ENCODE results near the gene DOCK3.

The DOCK3 gene

DNA sequence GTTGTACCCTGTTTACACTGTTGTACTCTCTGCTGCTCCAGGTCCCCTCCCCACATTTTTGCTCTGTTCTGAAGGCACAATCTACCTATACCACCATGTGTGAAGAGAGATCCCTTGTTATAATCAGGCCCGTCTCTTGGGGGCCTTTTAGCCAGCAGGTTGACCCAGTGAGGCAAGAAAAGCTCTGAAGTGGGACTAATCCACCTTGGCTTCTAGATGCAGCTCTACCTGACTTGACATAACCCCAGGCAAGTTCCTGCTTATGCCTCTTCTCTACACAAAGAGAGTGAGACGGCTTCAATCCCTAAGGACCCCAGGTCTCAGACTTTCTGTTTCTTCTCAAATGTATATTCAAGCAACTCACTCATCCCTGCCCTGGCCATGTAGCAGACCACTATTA is 653.5 kb downstream of the DOCK3 start:
- DNase-seq (ENCODE audit: low read depth): no peak

DNA sequence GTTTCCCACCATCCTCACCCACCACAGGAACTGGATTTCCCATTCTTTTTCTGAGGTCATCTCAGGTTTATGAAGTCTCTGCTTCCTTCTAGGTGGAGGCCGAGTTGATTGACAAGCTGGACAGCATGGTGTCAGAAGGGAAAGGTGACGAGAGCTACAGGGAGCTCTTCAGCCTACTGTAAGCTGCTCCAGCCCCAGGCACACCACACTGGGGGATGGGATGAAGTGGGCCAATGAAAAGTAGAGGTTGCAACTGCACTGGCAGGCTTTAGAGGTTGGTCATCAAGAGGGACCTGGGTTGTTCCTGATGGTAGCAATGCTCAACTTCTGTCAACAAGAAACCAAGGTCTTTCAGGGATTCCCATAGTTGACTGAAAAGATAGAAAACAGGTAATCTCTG is 655.3 kb downstream of the DOCK3 start:
- DNase-seq (ENCODE audit: low read depth): no peak

GRCh38 chr3:51332156-51332555 is 657.4 kb downstream of the DOCK3 start:
- DNase-seq (ENCODE audit: low read depth): no peak

DNA sequence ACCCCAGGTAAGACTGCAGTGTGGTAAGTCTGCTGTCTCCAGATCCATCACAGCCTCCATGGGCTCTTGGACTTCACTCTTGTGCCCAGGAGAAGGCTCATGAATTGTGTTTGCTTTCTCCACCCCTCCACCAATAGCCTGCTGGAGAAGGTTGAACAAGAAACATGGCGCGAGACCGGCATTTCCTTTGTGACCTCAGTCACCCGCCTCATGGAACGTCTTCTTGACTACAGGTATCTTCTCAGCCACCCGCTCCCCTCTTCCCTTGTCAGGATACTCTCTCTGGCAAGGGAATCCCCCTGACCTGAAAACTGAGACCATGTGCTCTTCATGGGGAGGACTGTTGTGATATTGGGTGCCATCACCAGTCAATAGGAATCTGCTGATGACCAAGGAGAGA is 658.3 kb downstream of the DOCK3 start:
- DNase-seq (ENCODE audit: low read depth): no peak

- no peak for DNase-seq (ENCODE audit: low read depth)
These were observed 661.5 kb downstream of the DOCK3 start for GRCh38 chr3:51336261-51336660.

GRCh38 chr3:51337666-51338065 is 662.9 kb downstream of the DOCK3 start:
- no peak for DNase-seq (ENCODE audit: low read depth)

GRCh38 chr3:51338632-51339031 is 663.9 kb downstream of the DOCK3 start:
- no peak for DNase-seq (ENCODE audit: low read depth)

DNA sequence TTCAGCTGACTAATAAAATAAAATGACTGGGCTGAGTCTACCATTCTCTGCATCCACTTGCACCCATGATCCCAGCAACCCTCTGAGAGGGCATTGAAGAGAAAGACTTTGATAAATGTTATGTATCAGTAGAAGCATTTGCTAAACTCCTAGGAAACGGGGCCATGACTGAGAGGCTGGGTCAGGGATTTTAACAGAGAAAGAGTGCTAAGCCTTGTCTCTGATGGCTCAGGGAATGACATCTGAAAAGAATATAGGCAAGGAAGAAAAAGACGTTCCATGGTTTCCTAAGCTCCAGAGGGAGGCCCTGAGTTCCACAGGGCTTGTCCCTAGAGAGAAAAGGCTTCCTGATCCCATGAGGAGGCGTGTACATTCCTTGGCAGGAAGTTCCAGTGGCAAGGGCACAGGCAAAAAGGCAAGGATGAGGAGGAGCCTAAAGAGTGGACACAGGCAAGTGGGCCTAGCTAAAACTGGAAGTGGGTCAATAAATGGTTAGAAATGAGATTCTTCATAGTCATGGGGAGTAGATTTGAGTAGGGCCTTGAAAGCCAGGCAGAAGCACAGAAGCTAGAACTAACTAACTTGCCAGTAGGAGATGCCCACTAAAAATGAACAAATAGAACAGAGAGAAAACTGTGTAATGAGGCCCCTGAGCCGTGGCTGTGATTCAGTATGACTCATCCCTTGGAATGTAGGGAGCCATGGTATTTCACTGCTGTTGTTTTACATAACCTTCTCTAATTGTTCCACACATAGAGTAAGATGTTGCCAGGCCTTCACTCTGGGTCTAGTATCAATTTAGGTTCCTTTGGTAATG is 665.5 kb downstream of the DOCK3 start:
- DNase-seq (ENCODE audit: low read depth): peak; percentile 78

- DNase-seq (ENCODE audit: low read depth): no peak
These were observed 666.4 kb downstream of the DOCK3 start for GRCh38 chr3:51340989-51341636.

DNA sequence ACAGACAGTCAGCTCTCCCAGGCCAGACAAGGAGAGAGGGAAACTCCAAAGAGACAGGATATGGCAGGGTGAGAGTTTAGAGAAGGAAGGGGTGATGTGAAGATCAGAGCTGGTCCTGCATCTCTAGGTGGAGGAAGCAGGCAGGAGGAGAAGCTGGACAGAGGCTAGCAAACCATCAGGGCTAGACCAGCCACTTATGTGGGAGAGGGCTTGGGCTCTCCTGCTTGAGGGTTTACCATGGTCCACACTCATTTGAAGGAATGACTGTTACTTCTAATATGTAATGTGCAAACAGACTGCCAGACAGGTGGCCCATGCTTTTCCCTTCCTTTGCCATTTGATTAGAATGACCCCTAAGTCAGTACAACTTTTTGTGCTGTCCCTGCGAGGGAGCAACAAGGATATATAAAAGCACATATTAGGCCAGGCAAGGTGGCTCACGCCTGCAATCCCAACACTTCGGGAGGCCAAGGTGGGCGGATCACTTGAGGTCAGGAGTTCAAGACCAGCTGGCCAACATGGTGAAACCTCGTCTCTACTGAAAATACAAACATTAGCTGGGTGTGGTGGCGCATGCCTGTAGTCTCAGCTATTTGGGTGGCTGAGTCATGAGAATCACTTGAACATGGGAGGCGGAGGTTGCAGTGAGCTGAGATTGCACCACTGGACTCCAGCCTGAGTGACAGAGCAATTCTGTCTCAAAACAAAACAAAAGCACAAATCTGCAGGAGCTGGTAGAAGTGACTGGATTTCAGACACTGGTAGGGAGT is 669.4 kb downstream of the DOCK3 start:
- peak; percentile 42 for DNase-seq (ENCODE audit: low read depth)

GRCh38 chr3:51350751-51351150 is 676.0 kb downstream of the DOCK3 start:
- no peak for DNase-seq (ENCODE audit: low read depth)

DNA sequence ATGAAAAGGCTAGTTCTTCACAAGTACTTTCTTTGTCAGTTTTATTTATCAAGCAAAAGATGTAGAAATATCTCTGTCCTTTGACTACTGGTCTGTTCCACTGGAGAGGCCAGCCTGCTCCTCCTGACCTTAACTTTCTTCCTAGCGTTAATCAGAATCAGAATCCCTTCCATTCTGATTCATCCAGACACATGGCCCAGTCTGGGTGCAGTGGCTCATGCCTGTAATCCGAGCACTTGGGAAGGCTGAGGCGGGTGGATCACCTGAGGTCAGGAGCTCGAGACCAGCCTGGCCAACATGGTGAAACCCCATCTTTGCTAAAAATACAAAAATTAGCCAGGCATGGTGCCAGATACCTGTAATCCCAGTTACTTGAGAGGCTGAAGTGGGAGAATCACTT is 678.4 kb downstream of the DOCK3 start:
- DNase-seq (ENCODE audit: low read depth): no peak

GRCh38 chr3:51353691-51354090 is 679.0 kb downstream of the DOCK3 start:
- no peak for DNase-seq (ENCODE audit: low read depth)

DNA sequence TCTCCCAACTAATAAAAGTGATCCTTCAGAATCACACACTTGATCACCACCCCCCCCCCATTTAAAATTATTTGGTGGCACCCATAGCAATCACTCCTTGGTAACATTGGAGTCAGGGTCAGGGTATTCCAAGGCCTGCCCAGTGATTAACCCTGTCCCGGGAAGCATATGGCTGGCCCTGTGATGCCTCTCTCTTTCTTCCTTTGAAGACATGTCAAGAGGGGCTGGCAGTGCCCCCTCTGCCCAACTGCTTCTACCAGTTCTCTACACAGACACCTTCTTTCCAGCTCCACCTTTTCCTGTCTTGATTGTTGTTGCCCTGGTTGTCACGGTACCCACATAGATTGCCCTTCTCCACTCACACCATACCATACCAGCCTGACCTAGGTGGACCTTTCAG is 679.4 kb downstream of the DOCK3 start:
- DNase-seq (ENCODE audit: low read depth): no peak

DNA sequence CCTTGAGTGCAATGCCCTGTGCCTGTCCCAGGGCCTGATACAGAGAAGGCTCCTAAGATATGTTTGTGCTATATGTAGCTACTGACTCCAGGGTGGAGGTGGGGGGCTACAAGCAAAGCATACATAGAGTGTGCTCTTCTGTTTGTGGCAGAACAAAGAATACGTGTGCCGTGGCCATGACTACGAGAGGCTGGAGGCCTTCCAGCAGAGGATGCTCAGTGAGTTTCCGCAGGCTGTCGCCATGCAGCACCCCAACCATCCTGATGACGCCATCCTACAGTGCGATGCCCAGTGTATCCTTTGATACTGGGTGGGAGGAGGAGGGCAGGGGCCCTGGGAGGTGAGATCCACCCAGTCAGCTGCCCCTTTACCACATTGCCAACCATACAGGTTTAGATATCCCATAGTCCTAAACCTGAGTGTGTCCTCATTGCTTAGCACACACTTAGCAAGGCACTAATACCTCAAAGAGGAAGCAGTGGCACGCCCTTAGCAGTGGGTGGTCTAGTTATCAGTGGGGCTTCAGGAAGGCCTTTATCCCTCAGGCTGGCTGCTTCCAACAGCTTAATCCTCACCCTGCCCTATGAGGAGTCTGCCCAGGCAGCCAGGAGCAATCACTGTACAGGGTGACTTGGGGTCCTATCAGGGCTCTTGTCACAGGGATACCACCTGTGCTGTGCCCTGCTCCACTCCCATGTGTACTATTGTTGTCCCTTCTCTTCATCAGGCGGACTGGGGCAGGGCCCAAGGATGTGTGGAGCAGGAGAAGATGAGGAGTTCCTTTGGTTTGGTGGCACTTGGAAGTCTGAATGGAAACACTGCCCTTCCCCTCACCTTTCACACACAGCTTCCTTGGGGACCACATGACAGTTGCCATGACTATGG is 680.2 kb downstream of the DOCK3 start:
- DNase-seq (ENCODE audit: low read depth): no peak

- no peak for DNase-seq (ENCODE audit: low read depth)
These were observed 681.3 kb downstream of the DOCK3 start for GRCh38 chr3:51355891-51356578.

- no peak for DNase-seq (ENCODE audit: low read depth)
These were observed 683.1 kb downstream of the DOCK3 start for GRCh38 chr3:51357856-51358255.

DNA sequence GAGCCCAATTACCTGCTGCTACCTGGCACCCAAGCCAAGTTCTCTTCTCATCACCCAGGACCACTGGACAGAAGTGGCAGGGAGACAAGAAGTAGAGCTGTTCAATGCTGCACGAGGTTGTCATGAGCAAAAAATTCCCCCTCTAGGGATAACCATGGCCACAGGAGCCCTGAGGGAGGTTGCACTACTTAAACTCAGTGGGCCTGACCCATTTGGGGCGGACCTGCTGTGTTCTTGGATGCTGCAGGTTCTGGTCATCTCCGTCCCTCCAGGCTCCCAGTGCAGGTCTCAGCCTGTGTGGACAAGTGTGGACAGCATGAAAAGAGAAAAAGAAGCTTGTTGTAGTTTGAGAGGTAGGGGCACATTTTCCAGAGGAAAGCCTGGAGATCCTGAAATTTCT is 684.3 kb downstream of the DOCK3 start:
- DNase-seq (ENCODE audit: low read depth): no peak

DNA sequence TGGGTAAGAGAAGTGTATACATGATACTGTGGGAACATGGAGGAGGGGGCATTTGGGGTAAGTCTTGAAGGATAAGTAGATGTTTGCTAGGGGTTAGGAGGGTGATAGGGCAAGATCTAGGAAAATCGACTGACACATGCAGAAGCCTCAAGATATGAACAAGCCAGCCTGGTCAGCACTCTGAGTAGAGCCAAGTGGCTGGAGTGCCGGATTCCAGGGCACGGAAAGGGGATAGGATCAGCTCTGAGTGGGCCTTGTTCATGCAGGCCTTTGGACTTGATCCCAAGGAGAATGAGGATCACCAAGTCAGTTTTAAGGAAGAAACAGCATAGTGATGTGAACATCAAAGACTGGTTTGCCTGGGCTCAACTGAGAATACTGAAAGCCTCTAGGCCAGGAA is 686.1 kb downstream of the DOCK3 start:
- no peak for DNase-seq (ENCODE audit: low read depth)

- no peak for DNase-seq (ENCODE audit: low read depth)
These were observed 687.0 kb downstream of the DOCK3 start for GRCh38 chr3:51361746-51362145.

DNA sequence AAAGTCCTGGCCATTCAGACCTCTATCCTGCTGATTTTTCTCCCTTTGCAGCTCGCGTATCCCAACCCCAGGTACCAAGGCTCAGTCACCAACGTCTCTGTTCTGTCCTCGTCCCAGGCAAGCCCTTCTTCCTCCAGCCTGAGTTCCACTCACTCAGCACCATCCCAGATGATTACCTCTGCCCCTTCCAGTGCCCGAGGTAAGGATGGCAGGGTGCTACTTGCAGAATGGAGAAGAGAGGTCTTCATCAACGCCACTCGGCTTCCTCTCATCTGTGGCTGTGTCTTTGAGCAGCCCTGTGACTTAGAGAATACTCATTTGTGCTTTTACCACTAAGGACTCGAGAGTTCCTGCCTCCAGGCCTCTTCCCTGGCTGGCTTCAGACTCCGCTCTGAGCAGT is 687.7 kb downstream of the DOCK3 start:
- DNase-seq (ENCODE audit: low read depth): no peak
